ENCODE measurements around the gene STEAP1.
"Not testable (repeated sequence)": the region's sequence is repeated elsewhere in the genome, so short reads cannot be mapped to it uniquely, and the experiment has no call there.

The STEAP1 gene

DNA sequence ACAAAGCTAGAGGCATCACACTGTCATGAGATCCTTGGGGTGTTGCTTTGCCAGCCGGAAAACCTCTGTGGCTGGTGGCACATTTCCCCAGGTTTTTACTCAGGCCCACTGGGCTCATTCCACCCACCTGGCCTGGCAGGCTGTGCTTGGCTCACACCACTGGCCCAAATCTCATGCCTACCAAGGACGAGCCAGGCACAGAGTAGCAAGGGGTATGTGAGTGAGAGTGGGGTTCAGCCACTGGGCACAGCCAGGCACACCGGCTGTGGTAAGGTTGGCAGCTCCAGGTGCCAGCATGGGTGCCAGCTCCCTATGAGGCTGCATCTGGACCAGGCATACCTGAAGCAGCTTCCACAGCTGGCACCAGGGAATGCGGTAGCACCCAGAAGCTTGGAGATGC, 21.4 kb downstream of the STEAP1 start:
- no peak for DNase-seq

DNA sequence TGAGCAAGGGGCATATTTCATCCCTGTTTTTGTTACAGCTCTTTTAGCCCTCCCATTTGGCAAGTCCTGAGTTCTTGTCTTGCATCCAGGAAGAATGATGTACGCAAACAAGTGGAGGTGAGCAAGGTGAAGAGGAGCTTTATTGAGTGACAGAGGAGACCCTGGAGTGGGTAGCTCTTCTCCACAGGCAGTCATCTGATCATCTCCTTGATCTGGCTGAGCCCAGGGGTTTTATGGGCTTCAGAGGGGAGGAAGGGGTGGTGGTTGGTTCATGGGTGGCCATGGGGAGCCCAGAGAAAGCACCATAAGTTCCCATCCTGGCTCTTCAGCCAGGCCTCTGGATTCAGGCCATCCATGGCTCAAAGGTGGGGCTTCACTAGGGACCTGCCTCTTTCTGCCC, 21.9 kb downstream of the STEAP1 start:
- DNase-seq = no peak

DNA sequence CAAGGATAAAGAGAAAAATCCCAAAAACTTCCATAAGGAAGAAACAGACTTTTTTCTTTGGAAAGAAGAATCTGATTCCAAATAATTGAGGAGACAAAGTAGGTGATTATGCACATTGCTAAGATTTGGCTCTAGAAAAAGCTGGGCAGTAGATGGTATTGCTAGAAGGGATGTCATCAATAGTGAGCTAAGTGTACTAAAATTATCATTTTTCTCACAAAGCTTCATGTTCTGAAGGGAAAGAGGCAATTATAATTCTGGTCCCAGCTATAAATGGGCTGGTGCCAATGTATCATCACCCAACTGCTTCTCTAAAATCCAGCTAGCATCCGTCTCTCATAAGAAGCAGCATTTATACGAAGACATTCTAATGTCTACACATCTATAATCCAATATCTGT, 23.9 kb downstream of the STEAP1 start:
- DNase-seq = no peak

DNA sequence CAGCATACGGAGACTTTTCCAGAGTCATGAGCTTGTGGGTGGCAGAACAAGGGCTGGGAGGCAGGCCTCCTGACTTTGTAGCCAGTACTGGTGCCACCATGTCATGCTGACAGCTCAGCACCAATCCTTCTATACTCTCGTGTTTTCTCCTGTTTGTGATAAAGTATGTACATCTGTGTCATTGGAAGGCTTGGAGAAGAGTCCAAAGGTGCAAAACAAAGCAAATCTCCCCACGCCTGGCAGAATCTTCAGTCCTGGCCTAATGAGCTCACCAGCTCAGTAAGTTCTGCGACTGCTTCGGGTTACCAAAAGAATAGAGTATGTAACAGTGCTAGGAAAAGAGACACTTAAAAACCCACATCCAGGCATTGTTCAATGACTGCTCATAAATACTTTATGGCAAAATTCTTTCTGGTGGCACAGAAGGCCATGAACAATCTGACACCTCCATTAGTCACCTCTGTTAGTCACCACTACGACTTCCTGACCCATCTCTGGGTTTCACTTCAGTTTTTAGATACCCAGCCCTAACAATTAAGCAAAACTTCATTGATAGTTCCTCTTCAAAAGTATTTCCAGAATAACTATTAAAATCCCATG, 24.5 kb downstream of the STEAP1 start:
- DNase-seq = no peak

DNA sequence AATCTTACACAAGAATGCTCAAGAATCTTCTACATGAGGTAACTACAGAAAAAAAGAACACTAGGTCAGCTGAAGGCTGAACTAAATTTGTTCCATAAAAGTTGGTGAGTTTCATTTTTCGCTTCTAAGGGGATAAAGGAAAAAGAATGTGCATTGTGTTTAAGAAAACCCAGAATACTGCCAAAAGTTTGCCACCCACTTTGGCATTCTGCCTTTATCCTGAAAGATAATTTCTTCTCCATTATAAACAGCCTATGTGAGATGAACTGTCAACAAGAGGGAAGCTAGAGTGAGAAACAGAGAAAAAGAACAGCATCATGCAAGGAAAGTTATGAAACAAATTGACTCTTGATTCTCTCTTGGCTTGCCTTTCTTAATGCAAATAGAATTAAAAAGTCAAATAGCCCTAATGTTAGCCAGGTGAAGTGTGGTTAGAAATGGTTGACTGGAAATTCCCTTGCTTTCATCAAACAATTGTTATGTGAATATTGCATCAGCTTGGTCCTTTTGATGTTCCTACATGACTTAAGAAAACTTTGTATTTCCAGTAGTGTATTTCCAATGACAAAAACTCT, 25.8 kb downstream of the STEAP1 start:
- DNase-seq = no peak

DNA sequence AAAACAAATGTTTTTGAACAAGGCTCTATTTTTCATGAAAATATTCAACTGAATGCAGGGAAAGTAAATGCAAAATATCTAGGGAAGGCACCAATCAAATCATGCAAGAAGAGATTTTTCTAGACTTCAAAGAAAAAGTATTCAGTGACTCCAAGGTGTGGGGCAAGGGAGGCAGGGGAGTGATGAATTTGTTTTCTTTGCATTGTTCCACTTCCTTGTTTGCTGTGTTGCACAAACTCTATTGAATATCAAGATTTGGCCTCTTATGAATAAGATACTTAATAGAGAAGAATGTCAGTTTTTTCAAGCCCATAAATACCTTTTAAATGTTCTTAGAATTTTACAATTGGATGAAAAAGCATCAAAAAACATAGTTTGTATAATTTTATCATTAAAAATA, 26.4 kb downstream of the STEAP1 start:
- no peak for DNase-seq

DNA sequence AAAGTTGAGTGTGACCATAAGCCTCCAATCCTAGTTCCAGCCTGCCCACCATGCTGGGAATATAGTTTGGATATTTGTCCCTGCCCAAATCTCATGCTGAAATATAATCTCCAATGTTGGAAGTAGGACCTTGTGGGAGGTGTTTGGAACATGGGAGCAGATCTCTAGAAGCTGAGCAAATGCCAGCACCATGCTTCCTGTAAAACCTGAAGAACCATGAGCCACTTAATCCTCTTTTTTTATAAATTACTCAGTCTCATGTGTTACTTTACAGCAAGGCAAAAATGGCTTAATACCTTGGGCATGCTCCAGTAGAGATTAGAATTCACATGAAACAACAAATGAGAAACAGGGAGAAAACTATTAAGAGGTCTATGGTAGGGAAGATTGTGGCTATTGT, 27.2 kb downstream of the STEAP1 start:
- DNase-seq = no peak

DNA sequence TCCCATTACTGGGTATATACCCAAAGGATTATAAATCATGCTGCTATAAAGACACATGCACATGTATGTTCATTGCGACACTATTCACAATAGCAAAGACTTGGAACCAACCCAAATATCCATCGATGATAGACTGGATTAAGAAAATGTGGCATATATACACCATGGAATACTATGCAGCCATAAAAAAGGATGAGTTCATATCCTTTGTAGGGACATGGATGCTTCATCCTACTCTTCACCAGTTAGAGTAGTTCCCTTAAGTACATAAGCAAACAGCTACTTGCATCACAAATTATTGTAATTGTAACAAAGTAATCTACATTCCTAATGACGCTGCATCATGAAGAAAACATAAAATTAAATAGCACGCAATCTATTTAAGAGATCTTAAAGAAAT, 32.0 kb downstream of the STEAP1 start:
- not testable (repeated sequence) for DNase-seq

DNA sequence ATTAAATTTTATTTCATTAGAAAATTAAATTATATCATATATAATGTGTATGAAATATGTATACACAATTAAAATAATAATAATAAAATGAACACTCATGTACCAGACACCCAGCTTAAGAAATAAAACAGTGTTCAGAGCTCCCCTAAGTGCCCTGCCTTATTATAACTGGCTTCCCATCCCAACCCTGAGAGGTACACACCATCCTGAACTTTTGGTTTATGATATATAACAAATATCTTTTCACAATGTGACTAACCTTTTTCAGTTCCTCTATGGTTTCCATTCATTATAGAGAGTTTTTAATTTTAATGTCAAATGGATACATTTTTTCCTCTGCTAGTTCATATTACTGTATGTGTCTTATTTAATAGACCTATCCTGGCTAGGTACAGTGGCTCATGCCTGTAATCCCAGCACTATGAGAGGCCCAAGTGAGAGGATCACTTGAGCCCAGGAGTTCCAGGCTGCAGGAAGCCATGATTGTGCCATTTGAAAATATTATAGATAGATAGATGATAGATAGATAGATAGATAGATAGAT, 33.3 kb downstream of the STEAP1 start:
- DNase-seq = no peak

DNA sequence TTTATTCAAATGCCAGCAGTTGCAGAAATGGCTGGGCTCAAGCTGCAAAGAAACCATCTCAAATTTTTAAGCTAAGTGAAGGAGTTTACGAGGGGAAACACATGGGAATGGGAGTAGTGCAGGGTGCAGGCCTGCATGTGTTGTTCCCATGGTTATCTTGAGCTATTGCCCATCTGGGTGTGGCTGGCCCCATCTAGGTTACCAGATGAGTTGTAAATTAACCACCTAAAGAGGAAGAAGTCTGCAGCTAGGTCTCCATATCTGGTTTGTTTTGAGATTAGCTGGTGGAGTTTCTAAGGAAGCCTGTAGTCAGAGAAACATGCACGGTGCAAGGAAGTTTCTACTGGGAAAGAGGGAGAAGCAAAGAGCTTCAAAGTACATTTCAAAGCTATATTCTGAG, 34.0 kb downstream of the STEAP1 start:
- DNase-seq = no peak

DNA sequence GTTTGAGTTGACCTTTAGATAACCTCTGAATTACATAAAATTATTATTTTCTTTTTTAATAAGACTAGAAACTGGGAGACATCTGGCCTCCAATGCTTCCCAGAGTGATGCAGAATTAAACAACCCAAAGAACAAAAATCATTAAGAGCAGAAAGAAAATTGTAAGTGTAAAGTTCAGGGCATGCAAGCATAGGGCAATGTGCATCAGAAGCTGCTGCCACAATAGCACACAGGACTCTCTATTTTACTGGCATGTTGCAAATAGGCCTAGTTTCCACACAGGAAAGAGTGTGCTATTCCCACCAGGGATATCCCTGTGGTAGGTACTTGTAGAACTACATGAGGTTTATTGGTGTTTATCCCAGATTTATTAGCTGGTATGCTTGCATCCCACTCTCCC, 36.7 kb downstream of the STEAP1 start:
- DNase-seq = no peak

DNA sequence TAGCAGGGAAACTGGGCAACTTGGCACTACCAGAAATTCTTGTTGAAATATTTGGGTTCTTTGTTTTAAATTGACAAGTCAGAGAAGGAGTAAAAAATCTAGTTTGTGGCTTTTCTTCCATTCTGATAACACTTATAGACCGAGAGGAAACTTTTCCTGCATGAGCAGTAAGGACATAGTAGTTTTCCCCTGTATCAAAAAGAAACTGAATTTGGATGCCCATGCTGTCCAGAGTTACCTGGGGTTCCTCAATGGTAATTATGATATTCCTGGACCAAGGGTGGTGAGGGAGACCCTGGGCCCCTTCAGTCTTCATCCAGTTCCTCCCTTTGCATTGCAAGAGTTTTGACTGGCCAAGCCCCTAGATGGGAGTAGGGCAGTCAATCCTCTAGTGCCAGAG, 37.4 kb downstream of the STEAP1 start:
- no peak for DNase-seq

DNA sequence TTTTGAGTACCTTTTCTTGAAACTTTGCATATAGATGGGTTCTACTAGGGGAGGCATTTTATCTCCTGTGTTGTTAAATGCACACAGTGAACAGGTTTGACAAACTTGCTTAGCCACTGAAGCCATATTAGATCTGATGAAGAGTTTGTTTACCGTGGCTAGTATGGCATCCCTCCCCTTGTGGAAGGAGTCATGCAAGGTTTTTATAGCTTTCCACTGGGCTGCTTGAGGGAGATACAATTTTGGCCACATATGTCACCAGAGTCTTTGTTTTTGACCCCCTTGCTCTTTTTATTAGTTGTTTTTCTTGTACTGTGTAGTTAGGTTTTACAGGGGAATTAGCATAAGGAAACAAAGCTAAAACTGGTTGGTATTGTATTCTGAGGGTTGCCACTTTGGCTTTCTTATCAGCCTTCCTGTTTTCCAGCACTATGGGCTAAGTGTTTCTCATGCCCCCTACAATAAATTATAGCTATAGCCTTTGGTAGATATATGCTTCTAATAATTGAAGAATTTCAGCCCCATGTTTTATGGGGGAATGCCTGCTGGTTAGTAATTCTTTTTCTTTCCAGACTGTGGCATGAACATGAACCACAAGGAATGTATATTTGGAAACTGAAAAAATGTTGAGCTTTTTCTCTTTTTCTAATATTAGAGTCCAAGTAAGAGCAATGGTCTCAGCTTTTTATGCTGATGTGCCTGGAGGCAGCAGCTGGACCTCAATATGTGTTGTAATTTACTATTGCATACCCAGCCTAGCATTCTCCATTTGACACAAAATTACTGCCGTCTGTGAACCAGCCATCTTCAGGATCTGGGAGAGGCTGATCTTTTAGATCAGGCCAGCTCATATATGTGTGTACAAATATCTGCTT, 38.8 kb downstream of the STEAP1 start:
- DNase-seq = no peak

DNA sequence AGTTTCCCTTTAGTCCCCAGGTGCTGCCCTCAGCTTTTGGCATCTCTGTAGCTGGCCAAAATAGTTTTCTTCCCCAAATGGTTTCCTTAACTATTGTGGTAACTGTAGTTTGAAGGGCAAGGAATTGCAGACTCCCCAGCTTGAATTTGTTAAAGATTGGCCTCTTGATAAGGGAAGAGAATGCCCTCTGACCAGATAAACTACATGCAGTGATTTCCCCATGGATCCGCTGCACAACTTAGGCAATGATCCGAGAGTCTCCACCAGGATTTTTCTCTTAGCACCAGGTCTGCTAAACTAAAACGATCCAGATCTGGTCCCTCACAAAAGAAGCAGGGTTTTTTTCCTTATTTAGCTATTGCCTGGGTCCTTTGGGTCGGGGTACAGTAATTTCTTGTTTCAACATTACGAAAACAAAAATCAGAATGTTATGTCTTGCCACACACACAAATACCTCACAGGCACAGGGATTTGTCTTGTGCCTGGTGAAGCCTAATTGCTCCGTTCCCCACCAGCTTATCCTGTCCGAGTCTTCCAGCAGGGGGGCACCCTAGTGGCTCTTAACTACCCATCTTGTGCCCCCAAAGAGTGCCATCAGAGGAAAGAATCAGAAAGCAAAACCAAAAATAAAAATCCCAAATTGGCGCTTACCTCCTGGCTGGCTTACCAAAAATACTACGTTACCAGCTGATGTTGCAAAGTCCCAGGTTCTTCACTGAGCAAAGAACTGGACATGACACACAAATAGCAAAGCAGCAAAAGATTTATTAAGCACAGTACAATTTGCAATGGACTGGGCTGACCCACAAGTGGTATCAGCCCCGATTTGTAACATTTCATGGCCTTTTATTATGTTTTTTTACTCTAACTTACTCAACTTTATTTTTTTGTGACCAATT, 40.9 kb downstream of the STEAP1 start:
- DNase-seq = no peak

DNA sequence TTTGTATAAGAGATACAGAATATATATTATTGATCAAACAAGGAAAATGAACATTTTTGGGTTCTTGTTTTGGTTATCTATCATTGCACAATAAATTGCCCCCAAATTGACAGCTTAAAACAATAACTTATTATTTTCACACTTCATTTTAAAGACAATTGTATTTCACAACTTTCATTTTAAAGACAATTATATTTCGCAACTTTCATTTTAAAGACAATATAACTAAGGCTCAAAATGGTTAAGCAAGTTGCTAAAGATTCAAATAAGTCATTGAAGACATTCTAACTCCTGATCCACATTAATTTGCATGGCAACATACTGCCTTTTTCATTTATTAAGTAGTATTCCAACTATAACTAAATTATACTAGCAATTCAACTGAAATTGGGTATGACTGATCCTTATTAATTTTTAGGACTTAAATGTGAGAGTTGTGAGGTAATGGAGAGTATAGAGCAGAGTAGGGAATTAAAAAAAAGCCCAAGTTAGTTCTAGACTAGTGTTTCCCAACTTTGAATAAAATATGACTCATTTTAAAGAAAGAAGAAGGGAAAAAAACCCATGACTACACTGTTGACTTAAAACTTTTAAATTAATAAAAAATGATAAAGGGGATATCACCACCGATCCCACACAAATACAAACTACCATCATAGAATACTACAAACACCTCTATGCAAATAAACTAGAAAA, 47.4 kb downstream of the STEAP1 start:
- no peak for DNase-seq

DNA sequence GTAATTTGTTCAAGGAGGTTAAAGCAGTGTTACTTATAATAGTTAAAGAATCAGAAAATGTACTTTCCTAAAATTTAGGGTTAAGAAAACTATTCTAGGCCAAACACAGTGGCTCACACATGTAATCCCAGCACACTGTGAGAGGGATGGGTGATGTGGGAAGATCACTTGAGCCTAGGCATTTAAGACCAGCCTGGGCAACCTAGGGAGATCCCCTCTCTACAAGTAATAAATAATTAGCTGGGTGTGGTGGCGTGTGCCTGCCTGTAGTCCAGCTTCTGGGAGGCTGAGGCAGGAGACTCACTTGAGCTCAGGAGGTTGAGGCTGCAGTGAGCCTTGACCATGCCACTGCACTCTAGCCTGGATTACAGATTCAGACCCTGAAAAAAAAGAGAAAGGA, 53.7 kb downstream of the STEAP1 start:
- no peak for DNase-seq

DNA sequence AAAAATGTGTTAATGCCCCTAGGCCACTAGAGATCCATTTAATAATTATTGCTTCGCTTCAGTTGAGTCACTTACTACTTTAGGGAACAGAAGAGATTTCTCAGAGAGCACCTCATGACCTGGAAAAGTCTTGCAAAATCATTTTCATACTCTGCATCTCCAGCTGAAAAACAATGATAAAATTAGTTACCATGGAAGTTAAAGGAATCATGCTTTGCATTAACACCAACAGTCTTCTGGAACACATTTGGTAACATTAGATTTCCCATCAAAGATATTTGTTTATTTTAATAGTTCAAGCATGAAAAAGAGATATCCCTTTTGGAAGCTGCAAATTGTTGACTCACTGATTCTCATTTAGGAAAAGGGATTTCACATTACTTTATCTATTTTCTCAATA, 55.5 kb downstream of the STEAP1 start:
- DNase-seq = no peak

DNA sequence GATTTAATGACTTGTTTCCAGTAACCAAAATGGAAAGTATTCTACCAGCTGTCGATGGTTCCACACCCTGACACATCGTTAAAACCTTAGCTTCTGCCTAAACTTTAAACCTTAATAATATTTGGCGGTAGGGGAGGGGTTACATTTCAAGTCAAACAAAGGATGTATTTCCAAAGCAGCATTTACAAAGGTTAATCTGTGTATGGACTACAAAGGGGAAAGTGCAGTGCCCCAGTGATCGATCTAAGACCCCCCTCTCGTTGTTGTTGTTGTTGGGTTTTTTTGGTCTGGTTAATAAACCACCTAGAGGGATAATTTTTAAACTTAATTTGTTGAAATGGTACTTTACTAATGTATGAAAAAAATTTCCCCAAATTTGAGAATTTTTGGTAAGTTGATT, 56.2 kb downstream of the STEAP1 start:
- DNase-seq = no peak

DNA sequence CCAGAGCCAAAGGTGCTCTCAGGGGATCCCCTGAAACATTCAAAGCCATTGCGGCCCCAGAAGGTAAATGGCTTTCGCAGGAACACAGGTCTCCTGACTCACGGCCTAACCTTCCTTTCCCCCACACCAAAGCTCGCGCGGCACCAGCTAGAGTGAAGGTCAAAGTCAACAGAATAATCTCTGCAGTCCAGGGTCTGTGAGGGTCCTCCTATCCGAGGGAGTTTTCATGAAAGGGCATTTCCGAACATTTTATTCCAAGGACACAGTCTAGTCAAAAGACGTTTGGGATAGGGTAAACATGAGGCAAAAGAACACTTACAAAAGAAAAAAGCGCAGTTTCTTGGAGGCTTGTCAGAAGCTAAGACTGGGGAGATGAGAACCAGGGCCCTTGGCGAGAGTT, 56.7 kb downstream of the STEAP1 start:
- no peak for DNase-seq

DNA sequence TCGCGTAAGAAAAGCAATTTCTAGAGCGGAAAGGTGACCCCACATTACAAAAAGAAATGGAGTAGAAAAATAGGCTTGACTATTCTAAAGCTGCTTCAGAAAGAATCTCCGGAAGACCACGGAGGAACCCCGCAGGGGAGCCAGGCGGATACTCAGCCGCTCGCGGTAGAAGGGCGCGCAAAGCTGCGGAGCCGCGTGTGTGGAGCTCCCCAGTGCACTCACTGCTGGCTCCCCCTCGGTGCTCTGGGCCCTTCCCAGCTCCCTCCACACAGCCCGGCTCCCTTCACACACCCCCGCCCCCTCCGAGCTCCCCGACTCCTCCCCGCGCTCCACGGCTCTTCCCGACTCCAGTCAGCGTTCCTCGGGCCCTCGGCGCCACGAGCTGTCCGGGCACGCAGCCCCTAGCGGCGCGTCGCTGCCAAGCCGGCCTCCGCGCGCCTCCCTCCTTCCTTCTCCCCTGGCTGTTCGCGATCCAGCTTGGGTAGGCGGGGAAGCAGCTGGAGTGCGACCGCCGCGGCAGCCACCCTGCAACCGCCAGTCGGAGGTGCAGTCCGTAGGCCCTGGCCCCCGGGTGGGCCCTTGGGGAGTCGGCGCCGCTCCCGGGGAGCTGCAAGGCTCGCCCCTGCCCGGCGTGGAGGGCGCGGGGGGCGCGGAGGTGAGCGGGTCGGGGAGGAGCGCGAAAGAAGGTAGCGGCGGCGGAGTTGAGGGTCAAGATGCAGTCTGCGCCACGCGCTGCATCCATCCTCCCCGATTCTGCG, 57.3 kb downstream of the STEAP1 start, which contains the start of gene STEAP2:
Gene STEAP2 (plus strand): TSS at position 350 of the 758 bp plus-strand sequence. CDS start 13,343 bp downstream, outside the sequence.
- DNase-seq = no peak

DNA sequence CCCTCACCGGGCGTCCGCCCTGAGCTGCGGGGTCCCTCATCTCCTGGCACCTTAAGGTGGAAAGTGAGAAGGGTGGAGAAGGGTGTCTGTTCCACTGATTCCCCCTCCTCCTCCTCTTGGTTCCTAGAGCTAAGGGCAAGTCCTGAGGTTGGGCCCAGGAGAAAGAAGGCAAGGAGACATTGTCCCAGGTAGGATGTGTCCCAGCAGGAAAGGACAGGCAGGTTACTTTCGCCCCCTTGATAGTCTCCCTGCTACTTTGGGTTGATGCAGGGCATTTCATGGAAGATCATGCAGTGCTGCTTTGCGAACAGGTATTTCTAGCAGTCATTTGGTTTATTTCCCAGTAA, 57.9 kb downstream of the STEAP1 start:
- no peak for DNase-seq

DNA sequence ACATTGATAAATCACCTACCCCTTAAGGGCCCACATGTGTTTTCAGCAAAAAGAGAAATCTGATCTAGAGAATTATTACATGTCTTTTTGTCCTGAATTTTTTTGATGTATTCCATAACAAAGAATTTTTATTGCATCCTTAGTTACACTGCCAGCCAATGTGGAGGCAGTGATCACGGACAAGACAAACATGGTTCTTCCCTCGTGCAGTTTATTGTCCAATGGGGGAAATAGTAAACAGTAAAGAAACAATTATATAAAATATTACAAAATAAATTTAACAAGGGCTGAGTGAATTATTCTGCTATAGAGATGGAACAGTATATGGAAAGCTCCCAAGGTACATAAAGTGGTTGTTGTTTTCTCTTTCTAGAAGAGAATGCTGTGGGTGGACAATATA, 59.3 kb downstream of the STEAP1 start:
- no peak for DNase-seq

All from stimulated activated naive CD4-positive, alpha-beta T cell treated with Interleukin-2 at 50 U/mL for 16 hours (primary cell).